Chondrocyte (in vitro differentiated cells): Measurements from ENCODE around the gene OSM. TPM values are rescaled to one million over a fixed set of nuclear protein-coding genes. Genes with fewer than 3 reads are reported as not detected.

ENCODE experiments used
- DNase-seq: peaks from one replicate; pipeline ENCODE4 v3.0.0; 2021; ENCODE audit warnings: mixed read lengths, low spot score
- H3K27ac Mint-ChIP-seq: one replicate; pipeline ENCODE4 v1.8.0; 2021; ENCODE audit warnings: mild to moderate bottlenecking, moderate library complexity, mixed read lengths; ENCODE audit not compliant: unreplicated experiment
- H3K27me3 Mint-ChIP-seq: 2 replicates; pipeline ENCODE4 v1.8.0; 2021; ENCODE audit warnings: low read depth, mixed read lengths
- H3K36me3 Mint-ChIP-seq: 2 replicates; pipeline ENCODE4 v1.8.0; 2021; ENCODE audit warnings: low read depth, mixed read lengths
- H3K4me1 Mint-ChIP-seq: 2 replicates; pipeline ENCODE4 v1.8.0; 2021; ENCODE audit warnings: low read depth, mild to moderate bottlenecking, mixed read lengths
- H3K4me3 Mint-ChIP-seq: one replicate; pipeline ENCODE4 v1.8.0; 2021; ENCODE audit warnings: mild to moderate bottlenecking, moderate library complexity, mixed read lengths; ENCODE audit not compliant: unreplicated experiment
- H3K9me3 Mint-ChIP-seq: 2 replicates; pipeline ENCODE4 v1.8.0; 2021; ENCODE audit warnings: low read depth, mixed read lengths
- CTCF ChIP-seq: fragments of 200-600 bp; sonication (generic); IDR thresholded peaks from 2 replicates; pipeline ENCODE4 v1.5.0; 2021; ENCODE audit warnings: antibody characterized with exemption, mild to moderate bottlenecking, moderate library complexity
- total RNA-seq: library from RNA; stranded (reverse); gene quantifications from 3 replicates; pipeline ENCODE4 v1.2.1, GENCODE V29; 2021

The OSM gene
- total RNA-seq, 1 donor from 2014 or later: not detected

DNA sequence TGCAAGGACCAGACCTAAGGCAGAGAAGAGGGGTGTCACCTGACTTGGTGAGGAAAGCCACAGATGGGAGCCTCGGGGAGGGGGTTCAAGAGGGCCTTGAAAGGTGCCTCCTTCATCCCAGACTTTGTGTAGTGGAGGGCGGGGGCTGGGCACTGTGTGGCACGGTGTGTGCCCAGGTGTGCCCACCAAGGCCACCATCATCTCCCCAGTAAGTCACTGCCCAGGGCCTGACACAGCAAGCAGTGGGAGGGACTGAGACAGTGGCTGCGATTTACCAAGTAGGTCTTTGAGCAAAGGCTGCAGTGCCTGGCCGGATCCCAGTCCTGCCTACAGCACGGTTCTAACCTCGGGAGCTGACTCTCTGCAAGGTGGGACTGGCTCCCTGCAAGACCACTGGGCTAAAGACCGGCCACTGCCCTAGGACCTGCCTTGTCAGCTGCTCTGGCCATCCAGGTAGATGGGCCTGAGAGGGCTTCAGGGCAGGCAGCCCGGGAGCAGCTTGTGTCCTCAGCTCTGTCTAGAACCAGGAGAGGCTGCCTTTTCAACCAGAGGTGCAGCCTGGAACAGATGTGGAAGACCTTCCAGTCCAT is 1.4 kb downstream of the OSM start:
- TF ChIP-seq CTCF: no peak
- Mint-ChIP-seq H3K36me3 (no peaks in the 10 kb centered on the region), H3K4me1 (peaks cover 6% of the 10 kb centered on the region), H3K4me3 (no peak overlapping the region), H3K9me3 (no peaks in the 10 kb centered on the region), H3K27ac (no peak overlapping the region), H3K27me3 (no peaks in the 10 kb centered on the region)
- DNase-seq: no peak

GRCh38 chr22:30263883-30264282 is 2.8 kb downstream of the OSM start:
- no peak for TF ChIP-seq CTCF
- no peaks in the 10 kb centered on the region for H3K36me3 Mint-ChIP-seq
- H3K4me1 Mint-ChIP-seq: peaks cover 6% of the 10 kb centered on the region
- no peaks in the 10 kb centered on the region for H3K9me3 Mint-ChIP-seq
- H3K27me3 Mint-ChIP-seq: no peaks in the 10 kb centered on the region
- no peak for DNase-seq
- no peak overlapping the region for H3K27ac Mint-ChIP-seq
- no peak overlapping the region for H3K4me3 Mint-ChIP-seq

- TF ChIP-seq CTCF: peak; percentile 100
- peak overlapping the region; percentile 56 for H3K4me3 Mint-ChIP-seq
- DNase-seq: no peak
- no peaks in the 10 kb centered on the region for H3K9me3 Mint-ChIP-seq
- no peaks in the 10 kb centered on the region for H3K36me3 Mint-ChIP-seq
- H3K27ac Mint-ChIP-seq: no peak overlapping the region
- peaks cover 6% of the 10 kb centered on the region for H3K4me1 Mint-ChIP-seq
- no peaks in the 10 kb centered on the region for H3K27me3 Mint-ChIP-seq
Measured at GRCh38 chr22:30262917-30263741, 3.5 kb downstream of the OSM start.

GRCh38 chr22:30262112-30262511 is 4.5 kb downstream of the OSM start:
- no peak overlapping the region for H3K4me3 Mint-ChIP-seq
- no peaks in the 10 kb centered on the region for H3K27me3 Mint-ChIP-seq
- DNase-seq: no peak
- H3K9me3 Mint-ChIP-seq: no peaks in the 10 kb centered on the region
- no peak for TF ChIP-seq CTCF
- peaks cover 6% of the 10 kb centered on the region for H3K4me1 Mint-ChIP-seq
- H3K36me3 Mint-ChIP-seq: no peaks in the 10 kb centered on the region
- no peak overlapping the region for H3K27ac Mint-ChIP-seq

DNA sequence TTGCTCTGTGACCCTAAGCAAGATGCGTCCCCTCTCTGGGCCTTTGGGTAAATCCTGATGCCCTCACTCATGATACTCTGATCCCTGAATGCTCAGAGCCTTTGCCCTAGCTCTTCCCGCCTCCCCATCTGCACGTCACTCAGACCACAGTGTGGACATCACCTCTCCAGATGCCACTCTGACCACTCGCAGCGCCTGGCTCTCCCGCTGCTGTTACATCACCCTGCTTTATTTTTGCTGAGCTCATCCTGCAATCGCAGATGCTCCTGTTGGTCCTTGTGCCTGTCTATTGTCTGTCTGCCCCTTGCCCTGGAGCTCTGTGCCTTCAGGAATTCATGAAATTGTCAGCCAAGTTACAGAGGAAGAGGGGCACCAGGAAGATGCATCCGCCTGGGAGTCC is 5.5 kb downstream of the OSM start:
- TF ChIP-seq CTCF: no peak
- no peak for DNase-seq
- H3K4me1 Mint-ChIP-seq: peaks cover 7% of the 10 kb centered on the region
- no peak overlapping the region for H3K27ac Mint-ChIP-seq
- no peaks in the 10 kb centered on the region for H3K9me3 Mint-ChIP-seq
- H3K27me3 Mint-ChIP-seq: no peaks in the 10 kb centered on the region
- H3K4me3 Mint-ChIP-seq: no peak overlapping the region
- H3K36me3 Mint-ChIP-seq: no peaks in the 10 kb centered on the region
